ENCODE data around the gene POMGNT2. TPM values are rescaled to one million over a fixed set of nuclear protein-coding genes. Genes with fewer than 3 reads are reported as not detected.

The POMGNT2 gene
- total RNA-seq, 1 donor from 2014 or later: 2.6 TPM

GRCh38 chr3:43081796-43082195 lies 24.1 kb downstream of the POMGNT2 start:
- Mint-ChIP-seq H3K4me3 (no peak overlapping the region), H3K27me3 (no peaks in the 10 kb centered on the region), H3K9me3 (no peaks in the 10 kb centered on the region), H3K36me3 (ENCODE audit: low read depth) (peaks cover 27% of the 10 kb centered on the region), H3K27ac (no peak overlapping the region), H3K4me1 (no peaks in the 10 kb centered on the region)
- ChIA-PET POLR2A (no interaction called here), CTCF (no interaction called here)
- no peak for TF ChIP-seq CTCF (IDR thresholded peaks at IDR 0.05)
- DNase-seq (no peak), ATAC-seq (ENCODE audit: low read depth) (no peak)
- intact Hi-C loops (cut with micrococcal nuclease): no loop called here

- H3K36me3 Mint-ChIP-seq (ENCODE audit: low read depth): peaks cover 27% of the 10 kb centered on the region
- intact Hi-C loops (cut with micrococcal nuclease): no loop called here
- DNase-seq: no peak
- no peaks in the 10 kb centered on the region for H3K27me3 Mint-ChIP-seq
- H3K27ac Mint-ChIP-seq: no peak overlapping the region
- ATAC-seq (ENCODE audit: low read depth): no peak
- H3K4me3 Mint-ChIP-seq: no peak overlapping the region
- TF ChIP-seq CTCF (IDR thresholded peaks at IDR 0.05): no peak
- ChIA-PET CTCF (no interaction called here), POLR2A (no interaction called here)
- H3K9me3 Mint-ChIP-seq: no peaks in the 10 kb centered on the region
- H3K4me1 Mint-ChIP-seq: no peaks in the 10 kb centered on the region
Measured at GRCh38 chr3:43080726-43081568, 24.9 kb downstream of the POMGNT2 start.

- ChIA-PET CTCF (no interaction called here), POLR2A (no interaction called here)
- DNase-seq (no peak), ATAC-seq (ENCODE audit: low read depth) (no peak)
- no peak for TF ChIP-seq CTCF (IDR thresholded peaks at IDR 0.05)
- Mint-ChIP-seq H3K27me3 (no peaks in the 10 kb centered on the region), H3K9me3 (no peaks in the 10 kb centered on the region), H3K4me3 (no peak overlapping the region), H3K27ac (no peak overlapping the region), H3K4me1 (no peaks in the 10 kb centered on the region), H3K36me3 (ENCODE audit: low read depth) (peaks cover 27% of the 10 kb centered on the region)
- intact Hi-C loops (cut with micrococcal nuclease): no loop called here
Measured at GRCh38 chr3:43079536-43080332, 26.1 kb downstream of the POMGNT2 start.

- no peak overlapping the region for H3K4me3 Mint-ChIP-seq
- H3K4me1 Mint-ChIP-seq: no peaks in the 10 kb centered on the region
- DNase-seq: no peak
- H3K27ac Mint-ChIP-seq: no peak overlapping the region
- ATAC-seq (ENCODE audit: low read depth): no peak
- H3K36me3 Mint-ChIP-seq (ENCODE audit: low read depth): peaks cover 25% of the 10 kb centered on the region
- ChIA-PET POLR2A (no interaction called here), CTCF (no interaction called here)
- intact Hi-C loops (cut with micrococcal nuclease): no loop called here
- H3K9me3 Mint-ChIP-seq: no peaks in the 10 kb centered on the region
- no peak for TF ChIP-seq CTCF (IDR thresholded peaks at IDR 0.05)
- H3K27me3 Mint-ChIP-seq: no peaks in the 10 kb centered on the region
Measured at GRCh38 chr3:43077707-43078106, 28.2 kb downstream of the POMGNT2 start.

- Mint-ChIP-seq H3K9me3 (no peaks in the 10 kb centered on the region), H3K27ac (no peak overlapping the region), H3K27me3 (no peaks in the 10 kb centered on the region), H3K4me1 (no peaks in the 10 kb centered on the region), H3K36me3 (ENCODE audit: low read depth) (peaks cover 21% of the 10 kb centered on the region), H3K4me3 (no peak overlapping the region)
- ChIA-PET POLR2A (no interaction called here), CTCF (no interaction called here)
- DNase-seq: no peak
- no peak for ATAC-seq (ENCODE audit: low read depth)
- intact Hi-C loops (cut with micrococcal nuclease): no loop called here
- TF ChIP-seq CTCF (IDR thresholded peaks at IDR 0.05): no peak
Measured at GRCh38 chr3:43077261-43077660, 28.6 kb downstream of the POMGNT2 start.
